Thoracic aorta (tissue), 2 donors: ENCODE results near the gene NXPH1. TPM values are rescaled to one million over a fixed set of nuclear protein-coding genes. Genes with fewer than 3 reads are reported as not detected.

Source experiments
- ATAC-seq: fragments of 150-250 bp; one replicate; pipeline ENCODE4 v1.8.0; 2017; ENCODE audit warnings: low read depth; ENCODE audit not compliant: insufficient number of reproducible peaks, low FRiP score
- DNase-seq: peaks from one replicate; pipeline ENCODE4 v3.0.0-alpha.2; 2020; ENCODE audit warnings: low spot score
- H3K27ac ChIP-seq, 2 donors: fragments of 200-600 bp; sonication (generic); 1 replicate in 1 of 2; 2 replicates in 1 of 2; pipeline ENCODE4 v1.5.1; 2016; ENCODE audit warnings: mild to moderate bottlenecking in 2 of 2, moderate library complexity in 2 of 2
- H3K27me3 ChIP-seq: fragments of 200-600 bp; sonication (generic); replicated peaks from 2 replicates; pipeline ENCODE4 v1.6.0; 2016; ENCODE audit warnings: mild to moderate bottlenecking; ENCODE audit not compliant: insufficient read depth
- H3K36me3 ChIP-seq: fragments of 200-600 bp; sonication (generic); one replicate; pipeline ENCODE4 v1.5.1; 2016
- H3K4me1 ChIP-seq, 2 donors: fragments of 200-600 bp; sonication (generic); 1 replicate in 1 of 2; 2 replicates in 1 of 2; pipeline versions ENCODE4 v1.5.1 to v1.6.0; 2016; ENCODE audit warnings: low read depth in 2 of 2, mild to moderate bottlenecking in 1 of 2; ENCODE audit not compliant: control insufficient read depth in 1 of 2
- H3K4me3 ChIP-seq: fragments of 200-600 bp; sonication (generic); 2 replicates; pipeline ENCODE4 v1.5.1; 2016; ENCODE audit warnings: mild to moderate bottlenecking
- H3K9me3 ChIP-seq: fragments of 200-600 bp; sonication (generic); 2 replicates; pipeline ENCODE4 v1.5.1; 2016
- total RNA-seq, 2 donors: library from RNA; depleted of rRNA; stranded (reverse); fragments of >200 nt; gene quantifications; one replicate each; pipeline versions ENCODE4 v1.1.0 to v1.2.3, GENCODE V29; 2016
- TF ChIP-seq, protein P1 (sequence below): fragments of 200-600 bp; sonication (generic); IDR thresholded peaks from one replicate; pipeline ENCODE4 v1.5.1; 2019; ENCODE audit warnings: antibody characterized with exemption

Gene NXPH1
- total RNA-seq, 2 donors from 2014 or later = not detected

DNA sequence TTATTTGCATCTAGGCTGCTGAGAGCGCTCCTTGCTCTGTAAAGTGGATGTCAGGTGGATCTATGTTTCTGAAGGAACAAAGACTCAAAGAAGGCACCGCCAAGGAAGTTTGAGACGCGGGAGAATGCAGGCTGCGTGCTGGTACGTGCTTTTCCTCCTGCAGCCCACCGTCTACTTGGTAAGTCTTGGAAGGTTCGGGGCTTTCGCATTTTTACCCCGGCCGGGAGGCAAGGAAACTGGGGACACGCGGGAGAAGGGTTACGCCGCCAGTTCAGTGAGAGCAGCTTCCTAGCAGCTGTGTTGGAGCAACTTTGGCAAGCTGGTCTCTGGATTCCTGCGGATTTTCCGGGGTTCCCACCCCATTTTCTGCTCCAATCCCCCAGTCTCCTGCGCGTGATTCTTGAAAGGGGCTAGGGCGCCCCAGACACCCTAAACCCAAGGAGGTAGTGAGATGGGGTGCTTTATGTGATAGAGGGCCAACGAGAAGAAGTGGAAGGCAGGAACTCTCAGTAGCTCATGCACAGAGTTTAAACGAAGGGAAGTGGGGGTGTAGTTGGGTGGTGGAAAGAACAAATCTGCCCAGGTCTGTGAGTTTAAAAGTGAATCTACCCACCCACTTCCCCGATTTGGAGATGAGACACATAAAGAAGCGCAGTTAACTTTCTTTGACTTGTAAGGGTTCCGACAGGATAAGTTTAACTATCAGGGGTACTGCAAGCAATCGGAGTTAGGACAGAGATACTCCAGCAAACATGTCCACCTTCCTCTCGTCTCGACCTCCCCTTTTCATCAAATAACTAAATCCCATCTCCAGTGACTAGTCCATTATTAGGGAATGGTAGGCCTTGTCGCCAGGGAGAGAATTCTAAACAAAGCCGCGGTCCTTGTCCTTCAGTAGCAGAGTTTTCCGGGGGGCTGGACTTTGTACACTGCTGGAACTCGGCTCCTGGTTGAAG, 2.5 kb downstream of the NXPH1 start:
- TF ChIP-seq, protein P1, sequence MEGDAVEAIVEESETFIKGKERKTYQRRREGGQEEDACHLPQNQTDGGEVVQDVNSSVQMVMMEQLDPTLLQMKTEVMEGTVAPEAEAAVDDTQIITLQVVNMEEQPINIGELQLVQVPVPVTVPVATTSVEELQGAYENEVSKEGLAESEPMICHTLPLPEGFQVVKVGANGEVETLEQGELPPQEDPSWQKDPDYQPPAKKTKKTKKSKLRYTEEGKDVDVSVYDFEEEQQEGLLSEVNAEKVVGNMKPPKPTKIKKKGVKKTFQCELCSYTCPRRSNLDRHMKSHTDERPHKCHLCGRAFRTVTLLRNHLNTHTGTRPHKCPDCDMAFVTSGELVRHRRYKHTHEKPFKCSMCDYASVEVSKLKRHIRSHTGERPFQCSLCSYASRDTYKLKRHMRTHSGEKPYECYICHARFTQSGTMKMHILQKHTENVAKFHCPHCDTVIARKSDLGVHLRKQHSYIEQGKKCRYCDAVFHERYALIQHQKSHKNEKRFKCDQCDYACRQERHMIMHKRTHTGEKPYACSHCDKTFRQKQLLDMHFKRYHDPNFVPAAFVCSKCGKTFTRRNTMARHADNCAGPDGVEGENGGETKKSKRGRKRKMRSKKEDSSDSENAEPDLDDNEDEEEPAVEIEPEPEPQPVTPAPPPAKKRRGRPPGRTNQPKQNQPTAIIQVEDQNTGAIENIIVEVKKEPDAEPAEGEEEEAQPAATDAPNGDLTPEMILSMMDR = no peak
- H3K9me3 ChIP-seq = no peaks in the 10 kb centered on the region
- ATAC-seq (no peak), DNase-seq (no peak)
- no peaks in the 10 kb centered on the region for H3K27me3 ChIP-seq
- H3K27ac ChIP-seq = no peak overlapping the region
- H3K4me3 ChIP-seq = no peak overlapping the region
- no peaks in the 10 kb centered on the region for H3K36me3 ChIP-seq
- peaks cover 0 to 4% of the 10 kb centered on the region in 2 donors for H3K4me1 ChIP-seq

DNA sequence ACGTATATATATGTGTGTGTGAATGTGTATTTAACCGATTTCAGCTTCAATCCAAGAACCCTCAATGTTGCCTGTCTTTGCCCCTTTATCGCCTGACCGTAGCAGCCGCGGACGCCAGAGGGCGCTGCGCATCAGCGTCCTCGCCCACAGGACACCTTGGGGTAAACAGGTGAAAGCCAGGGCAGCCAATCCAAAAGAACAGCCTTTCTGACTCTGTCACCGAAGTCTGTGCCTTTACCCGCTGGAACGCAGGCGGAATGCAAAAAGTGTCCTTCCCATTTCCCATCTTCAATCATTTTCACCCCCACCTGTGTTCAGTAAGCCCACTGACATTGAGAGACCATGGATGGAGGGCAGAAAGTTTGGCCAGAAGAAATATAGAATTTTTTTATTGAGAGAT, 3.6 kb downstream of the NXPH1 start:
- no peak for ATAC-seq
- Histone ChIP-seq H3K36me3 (no peaks in the 10 kb centered on the region), H3K4me3 (no peak overlapping the region), H3K4me1 (peaks cover 0 to 4% of the 10 kb centered on the region in 2 donors), H3K27ac (no peak overlapping the region), H3K9me3 (no peaks in the 10 kb centered on the region), H3K27me3 (no peaks in the 10 kb centered on the region)
- DNase-seq = no peak
- TF ChIP-seq, protein P1 = no peak

DNA sequence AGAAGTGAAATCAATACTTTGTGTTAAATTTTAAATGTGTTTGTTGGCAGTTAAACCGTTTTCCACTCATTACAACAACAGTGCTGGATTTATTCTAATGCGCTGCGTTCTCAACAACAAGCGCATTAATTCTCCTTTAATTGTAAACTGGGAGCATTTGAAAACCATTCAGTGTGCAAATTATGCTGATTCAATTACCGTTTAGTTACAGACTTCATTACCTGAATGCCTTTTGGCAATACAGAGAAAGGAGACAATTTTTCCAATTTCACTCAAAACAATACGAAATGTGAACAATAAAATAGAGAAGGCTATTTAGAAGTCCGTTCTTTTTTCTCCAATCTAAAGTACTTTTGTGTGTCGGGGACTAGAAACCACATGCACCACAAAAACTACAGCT, 4.2 kb downstream of the NXPH1 start:
- ATAC-seq (no peak), DNase-seq (no peak)
- Histone ChIP-seq H3K9me3 (no peaks in the 10 kb centered on the region), H3K4me3 (no peak overlapping the region), H3K36me3 (no peaks in the 10 kb centered on the region), H3K27me3 (no peaks in the 10 kb centered on the region), H3K4me1 (peaks cover 0 to 4% of the 10 kb centered on the region in 2 donors), H3K27ac (no peak overlapping the region)
- TF ChIP-seq, protein P1 = no peak

GRCh38 chr7:8440670-8441069, 7.3 kb downstream of the NXPH1 start:
- Histone ChIP-seq H3K36me3 (no peaks in the 10 kb centered on the region), H3K4me1 (peaks cover 0 to 4% of the 10 kb centered on the region in 2 donors), H3K27me3 (no peaks in the 10 kb centered on the region), H3K4me3 (no peak overlapping the region), H3K9me3 (no peaks in the 10 kb centered on the region), H3K27ac (no peak overlapping the region)
- DNase-seq (no peak), ATAC-seq (no peak)
- TF ChIP-seq, protein P1 = no peak

- Histone ChIP-seq H3K4me3 (no peak overlapping the region), H3K9me3 (no peaks in the 10 kb centered on the region), H3K27ac (no peak overlapping the region), H3K27me3 (no peaks in the 10 kb centered on the region), H3K36me3 (no peaks in the 10 kb centered on the region), H3K4me1 (peaks cover 0 to 4% of the 10 kb centered on the region in 2 donors)
- no peak for DNase-seq
- no peak for ATAC-seq
- TF ChIP-seq, protein P1 = no peak
Observed at GRCh38 chr7:8441106-8441965, 7.9 kb downstream of the NXPH1 start.
